K562 (cell line): ENCODE measurements around the gene ASB11.

Experiments
- KDM1A ChIP-seq, 2 experiments: fragments of 450-650 bp; IDR thresholded peaks; 2 replicates each; pipeline ENCODE4 v1.6.1; 2016; ENCODE audit warnings: mild to moderate bottlenecking in 2 of 2
- SREBF1 ChIP-seq: fragments of 150-350 bp; IDR thresholded peaks from 2 replicates; pipeline ENCODE4 v1.6.1; 2014; ENCODE audit warnings: antibody characterized with exemption, low read depth, low read length, borderline replicate concordance
- UBTF ChIP-seq, 2 experiments: IDR thresholded peaks; 2 replicates each; pipeline ENCODE4 v1.6.1; 2012; ENCODE audit warnings: improper control_type of control experiment in 2 of 2, low read depth in 2 of 2, low read length in 2 of 2, borderline replicate concordance in 1 of 2
- TF ChIP-seq, protein P1 (sequence below), 3 experiments: IDR thresholded peaks in 2 of 3; conservative IDR thresholded peaks in 1 of 3; 2 replicates each; pipeline ENCODE4 v1.5.1; 2011 to 2012; ENCODE audit warnings: low read length in 3 of 3, mild to moderate bottlenecking in 3 of 3, control low read depth in 2 of 3, improper control_type of control experiment in 1 of 3, inconsistent platforms in 1 of 3, low read depth in 1 of 3, mixed read lengths in 1 of 3, moderate library complexity in 1 of 3; ENCODE audit not compliant: insufficient read depth in 2 of 3

DNA sequence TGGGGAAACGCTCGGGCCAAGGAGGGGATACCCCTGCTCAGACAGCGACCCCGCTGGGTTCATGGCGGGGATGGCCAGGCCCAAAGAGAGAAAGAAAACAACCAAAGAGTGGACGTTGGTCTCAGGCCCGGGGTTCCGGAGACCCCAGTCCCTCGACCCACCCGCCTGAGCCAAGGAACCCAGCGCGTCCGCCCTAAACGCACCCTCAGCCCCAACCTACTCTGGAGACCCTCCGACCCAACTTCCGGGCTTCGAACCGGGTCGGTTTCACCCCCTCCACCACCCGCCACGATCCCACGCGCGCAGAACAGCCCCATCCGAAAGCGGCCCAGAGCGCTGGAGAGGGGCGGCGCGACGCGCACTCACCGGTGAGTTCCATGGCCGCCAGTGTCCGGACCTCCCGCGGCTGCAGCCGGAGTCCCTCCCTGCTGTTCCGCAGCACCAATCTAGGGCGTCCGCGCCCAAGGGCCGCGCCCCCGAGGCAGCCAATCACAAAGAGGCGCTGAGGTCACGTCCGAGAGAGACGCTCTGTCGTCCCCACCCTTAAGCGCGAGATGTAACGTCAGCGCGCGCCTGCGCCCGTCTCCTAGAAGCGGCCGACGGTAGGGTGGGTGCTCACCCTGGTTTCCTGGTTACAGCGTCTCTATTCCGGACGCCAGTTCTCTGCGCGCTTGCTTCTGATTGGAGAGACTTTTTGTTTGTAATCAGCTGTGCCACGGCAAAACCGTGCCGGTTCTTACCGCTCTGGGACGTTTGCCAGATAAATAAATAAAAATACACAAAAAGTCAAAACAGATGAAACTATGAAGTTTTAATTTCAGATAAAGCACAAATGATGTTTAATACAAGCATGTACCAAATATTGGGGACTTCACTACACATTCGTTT lies 19.9 kb upstream of the ASB11 start, which contains the start of gene PIGA:
- TF ChIP-seq UBTF (IDR thresholded peaks at IDR 0.05; ENCODE audit: borderline replicate concordance in 1 of 2, low read depth in 2 of 2, low read length in 2 of 2) (no peak), SREBF1 (no peak), KDM1A (IDR thresholded peaks at IDR 0.05) (no peak)
- TF ChIP-seq, protein P1, sequence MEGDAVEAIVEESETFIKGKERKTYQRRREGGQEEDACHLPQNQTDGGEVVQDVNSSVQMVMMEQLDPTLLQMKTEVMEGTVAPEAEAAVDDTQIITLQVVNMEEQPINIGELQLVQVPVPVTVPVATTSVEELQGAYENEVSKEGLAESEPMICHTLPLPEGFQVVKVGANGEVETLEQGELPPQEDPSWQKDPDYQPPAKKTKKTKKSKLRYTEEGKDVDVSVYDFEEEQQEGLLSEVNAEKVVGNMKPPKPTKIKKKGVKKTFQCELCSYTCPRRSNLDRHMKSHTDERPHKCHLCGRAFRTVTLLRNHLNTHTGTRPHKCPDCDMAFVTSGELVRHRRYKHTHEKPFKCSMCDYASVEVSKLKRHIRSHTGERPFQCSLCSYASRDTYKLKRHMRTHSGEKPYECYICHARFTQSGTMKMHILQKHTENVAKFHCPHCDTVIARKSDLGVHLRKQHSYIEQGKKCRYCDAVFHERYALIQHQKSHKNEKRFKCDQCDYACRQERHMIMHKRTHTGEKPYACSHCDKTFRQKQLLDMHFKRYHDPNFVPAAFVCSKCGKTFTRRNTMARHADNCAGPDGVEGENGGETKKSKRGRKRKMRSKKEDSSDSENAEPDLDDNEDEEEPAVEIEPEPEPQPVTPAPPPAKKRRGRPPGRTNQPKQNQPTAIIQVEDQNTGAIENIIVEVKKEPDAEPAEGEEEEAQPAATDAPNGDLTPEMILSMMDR (IDR thresholded peaks at IDR 0.05 in 2 of 3, conservative IDR thresholded peaks at IDR 0.05 in 1 of 3; ENCODE audit: insufficient read depth in 2 of 3, low read depth in 1 of 3, low read length in 3 of 3) = no peak
